ENCODE data around the gene PDE10A. TPM values are rescaled to one million over a fixed set of nuclear protein-coding genes. Genes with fewer than 3 reads are reported as not detected.

PDE10A gene
- total and polyA plus RNA-seq, 2 experiments from 2014 or later = 2.0 to 7.2 TPM

DNA sequence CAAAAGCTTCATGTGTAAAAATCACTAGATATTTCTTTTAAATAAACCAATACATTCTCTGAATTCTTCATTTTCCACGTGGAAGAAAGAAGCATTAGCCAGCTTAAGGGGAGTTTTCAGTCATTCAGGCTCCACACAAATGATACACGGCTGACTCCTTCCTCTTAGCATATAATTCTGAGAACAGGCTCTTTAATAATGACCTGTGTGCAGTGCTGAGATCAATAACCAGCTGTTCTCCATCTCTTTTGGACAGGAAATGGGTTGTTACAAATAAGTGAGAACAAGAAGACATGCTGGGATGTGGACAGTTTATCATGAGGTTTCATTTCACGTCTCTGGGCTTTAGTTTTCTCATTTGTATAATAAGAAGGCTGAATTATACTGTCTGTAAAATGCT is 206.8 kb downstream of the PDE10A start:
- Histone ChIP-seq H3K36me3 (replicated peaks; ENCODE audit: insufficient read depth, low read depth) (no peaks in the 10 kb centered on the region), H3K27ac (no peak overlapping the region), H3K27me3 (no peaks in the 10 kb centered on the region), H3K9me2 (replicated peaks; ENCODE audit: insufficient read depth) (no peaks in the 10 kb centered on the region), H3K4me3 (no peak overlapping the region), H3K4me2 (no peak overlapping the region), H2AFZ (no peak overlapping the region), H3K4me1 (ENCODE audit: insufficient read depth) (no peaks in the 10 kb centered on the region), H3K79me2 (no peaks in the 10 kb centered on the region), H4K20me1 (ENCODE audit: insufficient read depth, poor library complexity, severe bottlenecking) (no peaks in the 10 kb centered on the region), H3K9me3 (ENCODE audit: low read depth) (no peaks in the 10 kb centered on the region)
- TF ChIP-seq EZH2phosphoT487 (IDR thresholded peaks at IDR 0.05; ENCODE audit: low read depth, severe bottlenecking, unreplicated experiment) = no peak
- no peak for TF ChIP-seq EZH2 (IDR thresholded peaks at IDR 0.05; ENCODE audit: borderline replicate concordance)
- TF ChIP-seq CTCF (IDR thresholded peaks at IDR 0.05; ENCODE audit: poor library complexity) = no peak
- no peak for DNase-seq (ENCODE audit: low spot score)
- WGBS (ENCODE audit: low lambda C conversion rate, missing lambda C conversion rate) = 49% methylated on average over 3 of the region's 3 CpGs

GRCh38 chr6:165455488-165455887 is 207.6 kb downstream of the PDE10A start:
- H3K27ac ChIP-seq = no peak overlapping the region
- H3K9me2 ChIP-seq (replicated peaks; ENCODE audit: insufficient read depth) = no peaks in the 10 kb centered on the region
- H3K4me2 ChIP-seq = no peak overlapping the region
- no peak overlapping the region for H3K4me3 ChIP-seq
- WGBS (ENCODE audit: low lambda C conversion rate, missing lambda C conversion rate) = 82% methylated on average over 3 of the region's 3 CpGs
- TF ChIP-seq EZH2 (IDR thresholded peaks at IDR 0.05; ENCODE audit: borderline replicate concordance) = no peak
- TF ChIP-seq EZH2phosphoT487 (IDR thresholded peaks at IDR 0.05; ENCODE audit: low read depth, severe bottlenecking, unreplicated experiment) = no peak
- no peak for TF ChIP-seq CTCF (IDR thresholded peaks at IDR 0.05; ENCODE audit: poor library complexity)
- no peaks in the 10 kb centered on the region for H3K4me1 ChIP-seq (ENCODE audit: insufficient read depth)
- H3K9me3 ChIP-seq (ENCODE audit: low read depth) = no peaks in the 10 kb centered on the region
- H2AFZ ChIP-seq = no peak overlapping the region
- no peaks in the 10 kb centered on the region for H3K36me3 ChIP-seq (replicated peaks; ENCODE audit: insufficient read depth, low read depth)
- no peaks in the 10 kb centered on the region for H3K79me2 ChIP-seq
- no peak for DNase-seq (ENCODE audit: low spot score)
- H3K27me3 ChIP-seq = no peaks in the 10 kb centered on the region
- no peaks in the 10 kb centered on the region for H4K20me1 ChIP-seq (ENCODE audit: insufficient read depth, poor library complexity, severe bottlenecking)

- no peak overlapping the region for H3K4me2 ChIP-seq
- H3K27me3 ChIP-seq = no peaks in the 10 kb centered on the region
- no peak overlapping the region for H3K4me3 ChIP-seq
- no peaks in the 10 kb centered on the region for H3K4me1 ChIP-seq (ENCODE audit: insufficient read depth)
- no peaks in the 10 kb centered on the region for H3K9me3 ChIP-seq (ENCODE audit: low read depth)
- TF ChIP-seq EZH2 (IDR thresholded peaks at IDR 0.05; ENCODE audit: borderline replicate concordance) (no peak), EZH2phosphoT487 (IDR thresholded peaks at IDR 0.05; ENCODE audit: low read depth, severe bottlenecking, unreplicated experiment) (no peak), CTCF (IDR thresholded peaks at IDR 0.05; ENCODE audit: poor library complexity) (no peak)
- no peak overlapping the region for H3K27ac ChIP-seq
- no peaks in the 10 kb centered on the region for H3K36me3 ChIP-seq (replicated peaks; ENCODE audit: insufficient read depth, low read depth)
- no peaks in the 10 kb centered on the region for H3K79me2 ChIP-seq
- no peaks in the 10 kb centered on the region for H4K20me1 ChIP-seq (ENCODE audit: insufficient read depth, poor library complexity, severe bottlenecking)
- no peak for DNase-seq (ENCODE audit: low spot score)
- 90% methylated on average over 2 of the region's 2 CpGs for WGBS (ENCODE audit: low lambda C conversion rate, missing lambda C conversion rate)
- no peaks in the 10 kb centered on the region for H3K9me2 ChIP-seq (replicated peaks; ENCODE audit: insufficient read depth)
- no peak overlapping the region for H2AFZ ChIP-seq
These were observed 209.6 kb downstream of the PDE10A start for GRCh38 chr6:165453395-165453794.

DNA sequence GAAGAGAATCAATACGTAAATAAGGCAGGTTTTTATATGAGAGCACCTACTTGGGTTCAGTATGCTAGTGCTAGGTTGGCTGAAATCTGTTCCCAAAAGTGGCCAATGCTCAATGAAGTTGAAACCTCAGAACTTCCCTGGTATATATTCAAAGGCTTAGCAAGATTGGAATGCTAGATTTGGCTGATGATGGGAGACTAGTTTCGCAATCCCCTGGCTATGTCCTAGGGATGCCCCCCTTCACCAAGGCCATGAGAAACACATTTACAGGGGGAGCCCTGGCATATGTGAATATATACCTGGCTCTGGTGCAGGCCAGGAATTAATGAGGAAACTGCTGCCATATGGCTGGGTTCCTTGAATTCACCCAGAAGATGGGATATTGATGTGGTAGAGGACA is 211.2 kb downstream of the PDE10A start:
- TF ChIP-seq CTCF (IDR thresholded peaks at IDR 0.05; ENCODE audit: poor library complexity) = no peak
- TF ChIP-seq EZH2phosphoT487 (IDR thresholded peaks at IDR 0.05; ENCODE audit: low read depth, severe bottlenecking, unreplicated experiment) = no peak
- TF ChIP-seq EZH2 (IDR thresholded peaks at IDR 0.05; ENCODE audit: borderline replicate concordance) = no peak
- no peak overlapping the region for H3K4me2 ChIP-seq
- no peak overlapping the region for H3K27ac ChIP-seq
- H4K20me1 ChIP-seq (ENCODE audit: insufficient read depth, poor library complexity, severe bottlenecking) = no peaks in the 10 kb centered on the region
- no peak overlapping the region for H3K4me3 ChIP-seq
- 93% methylated on average over 2 of the region's 2 CpGs for WGBS (ENCODE audit: low lambda C conversion rate, missing lambda C conversion rate)
- DNase-seq (ENCODE audit: low spot score) = no peak
- H3K36me3 ChIP-seq (replicated peaks; ENCODE audit: insufficient read depth, low read depth) = no peaks in the 10 kb centered on the region
- no peaks in the 10 kb centered on the region for H3K9me3 ChIP-seq (ENCODE audit: low read depth)
- H3K4me1 ChIP-seq (ENCODE audit: insufficient read depth) = no peaks in the 10 kb centered on the region
- no peaks in the 10 kb centered on the region for H3K27me3 ChIP-seq
- no peaks in the 10 kb centered on the region for H3K79me2 ChIP-seq
- no peak overlapping the region for H2AFZ ChIP-seq
- H3K9me2 ChIP-seq (replicated peaks; ENCODE audit: insufficient read depth) = no peaks in the 10 kb centered on the region
